Natural killer cell (primary cell): ENCODE results near the gene PTPRN2. TPM values are rescaled to one million over a fixed set of nuclear protein-coding genes. Genes with fewer than 3 reads are reported as not detected.

ENCODE experiments used
- ATAC-seq, 3 donors: fragments of 150-1000 bp in 2 of 3; fragments of 200-7000 bp in 1 of 3; cut with Tn5 transposase; 1 replicate in 1 of 3; 2 replicates in 2 of 3; pipeline ENCODE4 v1.10.0; 2021; ENCODE audit warnings: mild to moderate bottlenecking in 2 of 3, moderate library complexity in 2 of 3
- DNase-seq, 2 donors: peaks; one replicate each; pipeline versions ENCODE4 v3.0.0 to v3.0.0-alpha.2; 2013 to 2021; ENCODE audit warnings: mixed read lengths in 1 of 2
- H3K27ac ChIP-seq: one replicate; pipeline ENCODE4 v1.5.1; 2013; ENCODE audit warnings: mild to moderate bottlenecking, low read length
- H3K27me3 ChIP-seq: one replicate; pipeline ENCODE4 v1.6.1; 2013; ENCODE audit warnings: low read length; ENCODE audit not compliant: control insufficient read depth, insufficient read depth
- H3K36me3 ChIP-seq: one replicate; pipeline ENCODE4 v1.6.1; 2013; ENCODE audit warnings: low read length; ENCODE audit not compliant: control insufficient read depth, insufficient read depth
- H3K4me1 ChIP-seq: one replicate; pipeline ENCODE4 v1.6.1; 2013; ENCODE audit warnings: low read length; ENCODE audit not compliant: control insufficient read depth, insufficient read depth
- H3K4me3 ChIP-seq: one replicate; pipeline ENCODE4 v1.5.1; 2013; ENCODE audit warnings: low read length
- H3K9me3 ChIP-seq: one replicate; pipeline ENCODE4 v1.6.1; 2013; ENCODE audit warnings: low read length; ENCODE audit not compliant: control insufficient read depth, insufficient read depth
- H3K27ac Mint-ChIP-seq, 2 donors: one replicate each; pipeline ENCODE4 v1.8.0; 2022; ENCODE audit warnings: mild to moderate bottlenecking in 2 of 2, mixed read lengths in 2 of 2, moderate library complexity in 1 of 2
- H3K27me3 Mint-ChIP-seq, 2 donors: one replicate each; pipeline ENCODE4 v1.8.0; 2022; ENCODE audit warnings: low read depth in 2 of 2, mixed read lengths in 2 of 2
- H3K36me3 Mint-ChIP-seq: one replicate; pipeline ENCODE4 v1.8.0; 2022; ENCODE audit warnings: mixed read lengths
- H3K4me1 Mint-ChIP-seq, 2 donors: one replicate each; pipeline ENCODE4 v1.8.0; 2022; ENCODE audit warnings: mixed read lengths in 2 of 2
- H3K4me3 Mint-ChIP-seq: one replicate; pipeline ENCODE4 v1.8.0; 2022; ENCODE audit warnings: mild to moderate bottlenecking, moderate library complexity, mixed read lengths
- H3K9me3 Mint-ChIP-seq, 2 donors: one replicate each; pipeline ENCODE4 v1.8.0; 2022; ENCODE audit warnings: mixed read lengths in 2 of 2
- CTCF ChIP-seq: fragments of 200-600 bp; IDR thresholded peaks from one replicate; pipeline ENCODE4 v1.8.0; 2022; ENCODE audit warnings: antibody characterized with exemption
- WGBS: methylation state at CpG from one replicate; pipeline ENCODE4 v1.1.7; 2013; ENCODE audit warnings: missing lambda C conversion rate; ENCODE audit not compliant: insufficient coverage; 5-methylcytosine and 5-hydroxymethylcytosine counted together
- intact Hi-C: fragments of 100-400 bp; cut with micrococcal nuclease; formaldehyde crosslinking; loops from one replicate; pipeline ENCODE4 v1.14.2; 2022
- total RNA-seq, 4 donors: library from RNA; stranded (reverse); fragments of 120-200 nt in 1 of 4; gene quantifications; one replicate each; pipeline versions ENCODE4 v1.2.3 to v1.2.4, GENCODE V29; 2013 to 2022

The PTPRN2 gene
- total RNA-seq, 3 donors from 2014 or later (not counting 1 experiment from before 2014, with no cell fraction given), result 1.3 to 2.5 (median 1.9) TPM

- intact Hi-C loops, result no loop called here
- no peak overlapping the region for H3K4me3 Mint-ChIP-seq
- peaks cover 17% of the 10 kb centered on the region for H3K4me1 ChIP-seq
- DNase-seq (no peak), ATAC-seq (no peak)
- no peaks in the 10 kb centered on the region for H3K36me3 Mint-ChIP-seq
- peaks cover 44 to 72% of the 10 kb centered on the region in 2 donors for H3K27me3 Mint-ChIP-seq
- H3K9me3 ChIP-seq, result no peaks in the 10 kb centered on the region
- no peak overlapping the region for H3K27ac ChIP-seq
- TF ChIP-seq CTCF, result no peak
- H3K9me3 Mint-ChIP-seq, result no peaks in the 10 kb centered on the region
- H3K4me1 Mint-ChIP-seq, result peaks cover 11 to 22% of the 10 kb centered on the region in 2 donors
- H3K36me3 ChIP-seq, result no peaks in the 10 kb centered on the region
- H3K27ac Mint-ChIP-seq, result no peak overlapping the region
- H3K27me3 ChIP-seq, result peaks cover 33% of the 10 kb centered on the region
- WGBS, result 92% methylated on average over 15 of the region's 15 CpGs
- no peak overlapping the region for H3K4me3 ChIP-seq
Observed at GRCh38 chr7:157574914-157575586, 1012.6 kb downstream of the PTPRN2 start.

DNA sequence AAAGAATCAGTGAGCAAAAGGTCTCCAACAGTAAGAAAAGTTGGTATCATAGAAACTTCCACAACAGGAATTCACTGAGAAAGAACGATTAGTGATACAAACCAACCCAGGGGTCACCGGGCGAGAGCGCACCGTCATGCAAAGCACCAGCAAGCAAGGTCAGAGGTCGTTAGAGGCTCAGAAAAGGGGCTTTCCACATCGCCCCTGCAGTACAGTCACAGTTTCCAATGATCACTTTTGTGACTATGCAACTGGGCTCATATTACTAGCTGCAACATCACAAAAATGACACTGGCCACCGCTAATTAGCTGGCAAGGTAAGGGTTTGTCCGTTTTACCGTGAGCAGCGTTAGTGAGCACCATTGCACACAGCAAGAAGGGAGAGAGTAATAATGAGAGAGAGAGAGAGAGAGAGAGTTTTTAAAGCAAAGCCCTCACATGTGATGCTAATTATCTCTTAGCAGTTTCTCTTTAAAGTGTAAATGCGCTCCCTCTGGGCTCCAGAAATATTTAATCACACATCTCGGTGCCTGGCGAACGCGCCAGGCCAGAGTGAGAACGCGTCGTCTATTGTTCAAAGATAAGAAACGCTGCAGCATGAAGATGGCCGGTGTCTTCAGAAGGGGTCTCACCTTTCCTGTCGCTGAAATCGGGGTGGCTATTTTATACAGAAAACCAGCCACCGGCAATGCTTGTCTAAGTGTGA lies 1013.4 kb downstream of the PTPRN2 start:
- 89% methylated on average over 24 of the region's 24 CpGs for WGBS
- peaks cover 30% of the 10 kb centered on the region for H3K27me3 ChIP-seq
- H3K9me3 ChIP-seq, result no peaks in the 10 kb centered on the region
- peaks cover 20% of the 10 kb centered on the region for H3K4me1 ChIP-seq
- Mint-ChIP-seq H3K27ac (no peak overlapping the region), H3K9me3 (no peaks in the 10 kb centered on the region), H3K4me1 (peaks cover 12 to 26% of the 10 kb centered on the region in 2 donors), H3K4me3 (no peak overlapping the region), H3K36me3 (no peaks in the 10 kb centered on the region), H3K27me3 (peaks cover 36 to 65% of the 10 kb centered on the region in 2 donors)
- DNase-seq (no peak), ATAC-seq (no peak)
- no peak for TF ChIP-seq CTCF
- intact Hi-C loops, result no loop called here
- no peak overlapping the region for H3K27ac ChIP-seq
- H3K4me3 ChIP-seq, result no peak overlapping the region
- no peaks in the 10 kb centered on the region for H3K36me3 ChIP-seq

- Histone ChIP-seq H3K36me3 (no peaks in the 10 kb centered on the region), H3K27ac (no peak overlapping the region), H3K4me3 (no peak overlapping the region), H3K4me1 (peaks cover 30% of the 10 kb centered on the region), H3K27me3 (peaks cover 25% of the 10 kb centered on the region), H3K9me3 (no peaks in the 10 kb centered on the region)
- no peaks in the 10 kb centered on the region for H3K9me3 Mint-ChIP-seq
- intact Hi-C loops, result no loop called here
- no peak for TF ChIP-seq CTCF
- H3K36me3 Mint-ChIP-seq, result no peaks in the 10 kb centered on the region
- H3K4me1 Mint-ChIP-seq, result peaks cover 23 to 36% of the 10 kb centered on the region in 2 donors
- WGBS, result 72% methylated on average over 5 of the region's 5 CpGs
- no peak overlapping the region for H3K27ac Mint-ChIP-seq
- no peak for ATAC-seq
- H3K4me3 Mint-ChIP-seq, result no peak overlapping the region
- DNase-seq, result no peak
- peaks cover 31 to 54% of the 10 kb centered on the region in 2 donors for H3K27me3 Mint-ChIP-seq
Observed at GRCh38 chr7:157573244-157573643, 1014.4 kb downstream of the PTPRN2 start.
